ENCODE results near the gene TFPI2.

- no peak for TF ChIP-seq CTCF (conservative IDR thresholded peaks at IDR 0.05; ENCODE audit: low read depth, low read length)
- no peak for TF ChIP-seq MXI1 (IDR thresholded peaks at IDR 0.05; ENCODE audit: borderline replicate concordance, low read depth, low read length)
- TF ChIP-seq USF2 (IDR thresholded peaks at IDR 0.05; ENCODE audit: low read depth, low read length): no peak
- no peak for TF ChIP-seq POLR2A (IDR thresholded peaks at IDR 0.05; ENCODE audit: low read depth, low read length)
- no peak for TF ChIP-seq MAFK (IDR thresholded peaks at IDR 0.05; ENCODE audit: low read depth, low read length)
- no peak for TF ChIP-seq NFE2L2 (IDR thresholded peaks at IDR 0.05; ENCODE audit: low read depth, low read length)
- TF ChIP-seq RCOR1 (IDR thresholded peaks at IDR 0.05; ENCODE audit: insufficient replicate concordance, low read length): no peak
- TF ChIP-seq MAZ (IDR thresholded peaks at IDR 0.05; ENCODE audit: borderline replicate concordance, low read depth, low read length): no peak
- no peak for TF ChIP-seq SMC3 (IDR thresholded peaks at IDR 0.05; ENCODE audit: low read depth, low read length)
Measured at GRCh38 chr7:93913197-93913596, 22.6 kb upstream of the TFPI2 start.
